MM.1S (cell line): ENCODE measurements around the gene KRTAP19-8.

Source experiments
- DNase-seq: peaks from one replicate; pipeline ENCODE4 v3.0.0-alpha.2; 2015
- H2AFZ ChIP-seq: fragments of 300-600 bp; sonication (generic); 2 replicates; pipeline ENCODE4 v1.6.0; 2016; ENCODE audit warnings: antibody characterized with exemption, low read length
- H3F3A ChIP-seq: fragments of 300-600 bp; sonication (generic); 2 replicates; pipeline ENCODE4 v1.6.1; 2016; ENCODE audit warnings: mild to moderate bottlenecking, antibody characterized with exemption, low read length, moderate library complexity, mixed read lengths; ENCODE audit not compliant: insufficient read depth
- H3K27ac ChIP-seq: fragments of 300-600 bp; sonication (generic); 2 replicates; pipeline ENCODE4 v1.5.1; 2016; ENCODE audit warnings: mild to moderate bottlenecking, low read length
- H3K27me3 ChIP-seq: fragments of 300-600 bp; sonication (generic); replicated peaks from 2 replicates; pipeline ENCODE4 v1.6.0; 2016; ENCODE audit warnings: low read length; ENCODE audit not compliant: insufficient read depth
- H3K36me3 ChIP-seq: fragments of 300-600 bp; sonication (generic); replicated peaks from 2 replicates; pipeline ENCODE4 v1.6.1; 2016; ENCODE audit warnings: mild to moderate bottlenecking, low read length, mixed read lengths; ENCODE audit not compliant: insufficient read depth
- H3K4me1 ChIP-seq: fragments of 300-600 bp; sonication (generic); 2 replicates; pipeline ENCODE4 v1.6.1; 2016; ENCODE audit warnings: low read length, mixed read lengths
- H3K4me2 ChIP-seq: fragments of 300-600 bp; sonication (generic); 2 replicates; pipeline ENCODE4 v1.6.0; 2016; ENCODE audit warnings: low read depth, low read length
- H3K4me3 ChIP-seq: fragments of 300-600 bp; sonication (generic); 2 replicates; pipeline ENCODE4 v1.5.1; 2016; ENCODE audit warnings: low read length, mixed read lengths
- H3K79me2 ChIP-seq: fragments of 300-600 bp; sonication (generic); 2 replicates; pipeline ENCODE4 v1.6.1; 2016; ENCODE audit warnings: mixed run types, low read length, mixed read lengths
- H3K9ac ChIP-seq: fragments of 300-600 bp; sonication (generic); 2 replicates; pipeline ENCODE4 v1.6.1; 2016; ENCODE audit warnings: low read length, mixed read lengths
- H3K9me2 ChIP-seq: fragments of 300-600 bp; sonication (generic); replicated peaks from 2 replicates; pipeline ENCODE4 v1.6.1; 2016; ENCODE audit warnings: mild to moderate bottlenecking, low read length, mixed read lengths; ENCODE audit not compliant: insufficient read depth
- H3K9me3 ChIP-seq: fragments of 300-600 bp; sonication (generic); replicated peaks from 2 replicates; pipeline ENCODE4 v1.6.1; 2016; ENCODE audit warnings: mild to moderate bottlenecking, low read length, mixed read lengths; ENCODE audit not compliant: insufficient read depth
- H4K20me1 ChIP-seq: fragments of 300-600 bp; sonication (generic); 2 replicates; pipeline ENCODE4 v1.6.1; 2016; ENCODE audit warnings: mild to moderate bottlenecking, low read length, moderate library complexity, mixed read lengths; ENCODE audit not compliant: insufficient read depth
- CTCF ChIP-seq: fragments of 300-600 bp; sonication (generic); IDR thresholded peaks from 2 replicates; pipeline ENCODE4 v1.5.1; 2016; ENCODE audit warnings: antibody characterized with exemption, low read length, mixed read lengths
- EZH2 ChIP-seq: fragments of 300-600 bp; sonication (generic); optimal IDR thresholded peaks from 2 replicates; pipeline ENCODE3; 2017; ENCODE audit warnings: low read depth, mild to moderate bottlenecking, antibody characterized with exemption, low read length, mixed read lengths
- EZH2phosphoT487 ChIP-seq: fragments of 300-600 bp; sonication (generic); IDR thresholded peaks from 2 replicates; pipeline ENCODE4 v1.6.1; 2018; ENCODE audit warnings: antibody characterized with exemption, low read length

KRTAP19-8 gene

GRCh38 chr21:31078796-31079195 is 40.5 kb upstream of the KRTAP19-8 start:
- H4K20me1 ChIP-seq = no peaks in the 10 kb centered on the region
- no peaks in the 10 kb centered on the region for H3K27me3 ChIP-seq
- no peak for DNase-seq
- no peak overlapping the region for H3K4me2 ChIP-seq
- no peaks in the 10 kb centered on the region for H3K4me1 ChIP-seq
- H3K9me2 ChIP-seq = no peaks in the 10 kb centered on the region
- TF ChIP-seq EZH2 (no peak), EZH2phosphoT487 (no peak), CTCF (no peak)
- H3K79me2 ChIP-seq = no peaks in the 10 kb centered on the region
- H3K9ac ChIP-seq = no peak overlapping the region
- H2AFZ ChIP-seq = no peak overlapping the region
- no peak overlapping the region for H3K27ac ChIP-seq
- H3K4me3 ChIP-seq = no peak overlapping the region
- no peaks in the 10 kb centered on the region for H3K36me3 ChIP-seq
- no peaks in the 10 kb centered on the region for H3F3A ChIP-seq
- no peaks in the 10 kb centered on the region for H3K9me3 ChIP-seq

- no peaks in the 10 kb centered on the region for H3K36me3 ChIP-seq
- DNase-seq = no peak
- H3F3A ChIP-seq = no peaks in the 10 kb centered on the region
- H2AFZ ChIP-seq = no peak overlapping the region
- TF ChIP-seq EZH2phosphoT487 = no peak
- TF ChIP-seq EZH2 = no peak
- TF ChIP-seq CTCF = no peak
- no peaks in the 10 kb centered on the region for H3K9me2 ChIP-seq
- H3K9ac ChIP-seq = no peak overlapping the region
- no peak overlapping the region for H3K27ac ChIP-seq
- no peak overlapping the region for H3K4me2 ChIP-seq
- H3K4me1 ChIP-seq = no peaks in the 10 kb centered on the region
- no peaks in the 10 kb centered on the region for H3K27me3 ChIP-seq
- no peaks in the 10 kb centered on the region for H3K79me2 ChIP-seq
- no peak overlapping the region for H3K4me3 ChIP-seq
- H4K20me1 ChIP-seq = no peaks in the 10 kb centered on the region
- H3K9me3 ChIP-seq = no peaks in the 10 kb centered on the region
These were observed 39.9 kb upstream of the KRTAP19-8 start for GRCh38 chr21:31078216-31078615.

GRCh38 chr21:31075848-31076247 is 37.6 kb upstream of the KRTAP19-8 start:
- H3K27ac ChIP-seq = no peak overlapping the region
- no peaks in the 10 kb centered on the region for H3K36me3 ChIP-seq
- H2AFZ ChIP-seq = no peak overlapping the region
- H3K4me3 ChIP-seq = no peak overlapping the region
- no peak overlapping the region for H3K4me2 ChIP-seq
- no peaks in the 10 kb centered on the region for H3K4me1 ChIP-seq
- H3K9me2 ChIP-seq = no peaks in the 10 kb centered on the region
- TF ChIP-seq CTCF (no peak), EZH2phosphoT487 (no peak), EZH2 (no peak)
- H3F3A ChIP-seq = no peaks in the 10 kb centered on the region
- no peaks in the 10 kb centered on the region for H3K27me3 ChIP-seq
- H3K9ac ChIP-seq = no peak overlapping the region
- no peaks in the 10 kb centered on the region for H3K79me2 ChIP-seq
- no peak for DNase-seq
- no peaks in the 10 kb centered on the region for H4K20me1 ChIP-seq
- H3K9me3 ChIP-seq = no peaks in the 10 kb centered on the region
